ENCODE measurements around the gene TMEM120B. TPM values are rescaled to one million over a fixed set of nuclear protein-coding genes. Genes with fewer than 3 reads are reported as not detected.

The TMEM120B gene
- total RNA-seq, 1 donor from 2014 or later, result 10.3 TPM

DNA sequence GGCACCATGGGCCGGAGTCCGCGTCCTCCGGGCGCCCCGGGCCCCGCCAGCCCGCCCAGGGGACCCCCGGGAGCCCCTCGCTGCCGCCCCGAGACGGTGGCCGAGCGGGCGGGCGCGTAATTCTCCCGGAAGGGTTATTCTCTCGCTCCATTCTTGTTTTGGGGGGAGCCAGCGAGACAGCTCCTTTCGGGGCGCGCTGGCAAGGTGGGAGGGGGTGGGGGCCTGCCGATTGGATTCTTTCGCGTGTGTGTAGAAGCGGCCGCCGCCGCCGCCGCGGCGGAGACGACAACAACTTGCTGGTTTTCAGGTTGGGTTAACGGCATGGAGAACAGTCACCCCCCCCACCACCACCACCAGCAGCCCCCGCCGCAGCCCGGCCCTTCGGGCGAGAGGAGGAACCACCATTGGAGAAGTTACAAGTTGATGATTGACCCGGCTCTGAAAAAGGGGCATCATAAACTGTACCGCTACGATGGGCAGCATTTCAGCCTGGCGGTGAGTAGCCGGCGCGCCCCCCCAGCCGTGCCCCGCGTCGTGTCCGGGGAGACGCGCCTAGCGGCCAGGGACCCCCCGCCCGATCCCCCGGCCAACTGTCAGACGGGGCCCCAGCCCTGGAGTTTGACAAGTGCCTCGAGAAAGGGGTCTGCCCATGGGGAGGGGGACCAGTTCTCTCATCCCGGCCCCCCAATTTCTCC is 92.0 kb downstream of the TMEM120B start:
- Mint-ChIP-seq H3K36me3 (ENCODE audit: low read depth, unreplicated experiment) (peaks cover 30% of the 10 kb centered on the region), H3K4me3 (ENCODE audit: unreplicated experiment) (peak overlapping the region; percentile 96), H3K27ac (ENCODE audit: unreplicated experiment) (peak overlapping the region; percentile 72), H3K9me3 (ENCODE audit: unreplicated experiment) (no peaks in the 10 kb centered on the region), H3K4me1 (ENCODE audit: unreplicated experiment) (peaks cover 25% of the 10 kb centered on the region), H3K27me3 (ENCODE audit: unreplicated experiment) (peaks cover 30% of the 10 kb centered on the region)
- TF ChIP-seq, protein P1, sequence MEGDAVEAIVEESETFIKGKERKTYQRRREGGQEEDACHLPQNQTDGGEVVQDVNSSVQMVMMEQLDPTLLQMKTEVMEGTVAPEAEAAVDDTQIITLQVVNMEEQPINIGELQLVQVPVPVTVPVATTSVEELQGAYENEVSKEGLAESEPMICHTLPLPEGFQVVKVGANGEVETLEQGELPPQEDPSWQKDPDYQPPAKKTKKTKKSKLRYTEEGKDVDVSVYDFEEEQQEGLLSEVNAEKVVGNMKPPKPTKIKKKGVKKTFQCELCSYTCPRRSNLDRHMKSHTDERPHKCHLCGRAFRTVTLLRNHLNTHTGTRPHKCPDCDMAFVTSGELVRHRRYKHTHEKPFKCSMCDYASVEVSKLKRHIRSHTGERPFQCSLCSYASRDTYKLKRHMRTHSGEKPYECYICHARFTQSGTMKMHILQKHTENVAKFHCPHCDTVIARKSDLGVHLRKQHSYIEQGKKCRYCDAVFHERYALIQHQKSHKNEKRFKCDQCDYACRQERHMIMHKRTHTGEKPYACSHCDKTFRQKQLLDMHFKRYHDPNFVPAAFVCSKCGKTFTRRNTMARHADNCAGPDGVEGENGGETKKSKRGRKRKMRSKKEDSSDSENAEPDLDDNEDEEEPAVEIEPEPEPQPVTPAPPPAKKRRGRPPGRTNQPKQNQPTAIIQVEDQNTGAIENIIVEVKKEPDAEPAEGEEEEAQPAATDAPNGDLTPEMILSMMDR (IDR thresholded peaks at IDR 0.05; ENCODE audit: unreplicated experiment), result no peak
- DNase-seq (ENCODE audit: low spot score), result no peak

DNA sequence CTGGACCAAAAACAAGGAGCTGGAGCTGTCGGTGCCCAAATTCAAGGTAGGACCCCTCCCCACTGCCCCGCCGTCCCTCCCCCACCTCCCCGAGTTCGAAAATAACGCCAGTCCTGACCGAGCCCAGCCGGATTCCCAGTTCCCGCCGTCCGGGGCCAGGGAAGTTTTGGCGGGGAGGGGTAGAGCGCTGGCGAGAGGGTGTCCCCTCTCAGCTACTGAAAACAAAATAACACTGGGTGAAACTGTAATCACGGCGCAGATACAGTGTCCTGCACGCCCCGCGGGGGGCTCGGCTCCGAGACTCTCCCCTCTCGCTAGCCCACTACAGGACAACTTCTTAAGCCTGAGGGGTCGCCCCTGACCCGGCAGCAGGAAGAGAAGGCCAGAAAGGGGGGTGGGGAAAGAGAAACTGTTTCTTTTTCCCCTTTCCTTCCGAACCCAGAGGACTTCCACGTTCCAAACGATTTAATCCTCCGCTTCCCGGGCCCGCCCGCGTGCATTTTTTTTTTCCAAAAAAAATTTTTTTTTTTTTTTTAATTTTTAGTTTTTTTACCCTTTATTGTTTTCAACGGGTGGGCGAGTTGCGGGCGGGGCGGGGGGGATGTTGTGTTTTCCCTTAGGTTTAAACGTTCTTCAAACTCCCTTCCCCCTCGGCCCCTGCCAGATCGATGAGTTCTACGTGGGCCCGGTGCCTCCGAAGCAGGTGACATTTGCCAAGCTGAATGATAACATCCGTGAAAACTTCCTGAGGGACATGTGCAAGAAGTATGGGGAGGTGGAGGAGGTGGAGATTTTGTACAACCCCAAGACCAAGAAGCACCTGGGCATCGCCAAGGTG is 92.8 kb downstream of the TMEM120B start:
- Mint-ChIP-seq H3K27me3 (ENCODE audit: unreplicated experiment) (peaks cover 29% of the 10 kb centered on the region), H3K9me3 (ENCODE audit: unreplicated experiment) (no peaks in the 10 kb centered on the region), H3K4me1 (ENCODE audit: unreplicated experiment) (peaks cover 25% of the 10 kb centered on the region), H3K4me3 (ENCODE audit: unreplicated experiment) (peak overlapping the region; percentile 96), H3K27ac (ENCODE audit: unreplicated experiment) (peak overlapping the region; percentile 24), H3K36me3 (ENCODE audit: low read depth, unreplicated experiment) (peaks cover 31% of the 10 kb centered on the region)
- TF ChIP-seq, protein P1 (IDR thresholded peaks at IDR 0.05; ENCODE audit: unreplicated experiment), result no peak
- no peak for DNase-seq (ENCODE audit: low spot score)

DNA sequence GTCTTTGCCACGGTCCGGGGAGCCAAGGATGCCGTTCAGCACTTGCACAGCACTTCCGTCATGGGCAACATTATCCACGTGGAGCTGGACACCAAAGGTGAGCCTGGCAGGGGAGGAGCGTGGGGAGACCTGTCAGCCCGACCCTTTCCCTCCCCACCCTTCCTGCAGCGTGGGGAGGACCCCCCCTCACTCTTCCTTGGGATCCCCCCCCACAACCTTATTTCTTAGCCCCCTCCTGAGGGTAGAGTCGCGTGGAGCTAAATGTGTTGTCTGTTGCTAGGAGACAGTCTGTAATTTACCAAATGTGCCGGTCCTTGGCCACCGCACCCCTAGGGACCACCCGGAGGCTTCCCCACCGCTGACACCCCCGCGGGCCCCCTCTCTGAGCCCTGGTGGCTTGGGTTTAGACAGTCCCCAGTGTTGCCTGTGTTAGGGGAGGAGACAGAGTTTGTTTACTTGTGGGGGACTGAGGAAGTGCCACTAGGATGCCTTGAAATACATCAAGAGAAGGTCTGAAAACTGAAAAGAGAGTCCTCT is 93.5 kb downstream of the TMEM120B start:
- Mint-ChIP-seq H3K4me3 (ENCODE audit: unreplicated experiment) (peak overlapping the region; percentile 92), H3K27ac (ENCODE audit: unreplicated experiment) (peak overlapping the region; percentile 92), H3K4me1 (ENCODE audit: unreplicated experiment) (peaks cover 27% of the 10 kb centered on the region), H3K27me3 (ENCODE audit: unreplicated experiment) (peaks cover 29% of the 10 kb centered on the region), H3K36me3 (ENCODE audit: low read depth, unreplicated experiment) (peaks cover 30% of the 10 kb centered on the region), H3K9me3 (ENCODE audit: unreplicated experiment) (no peaks in the 10 kb centered on the region)
- no peak for DNase-seq (ENCODE audit: low spot score)
- TF ChIP-seq, protein P1 (IDR thresholded peaks at IDR 0.05; ENCODE audit: unreplicated experiment), result no peak

DNA sequence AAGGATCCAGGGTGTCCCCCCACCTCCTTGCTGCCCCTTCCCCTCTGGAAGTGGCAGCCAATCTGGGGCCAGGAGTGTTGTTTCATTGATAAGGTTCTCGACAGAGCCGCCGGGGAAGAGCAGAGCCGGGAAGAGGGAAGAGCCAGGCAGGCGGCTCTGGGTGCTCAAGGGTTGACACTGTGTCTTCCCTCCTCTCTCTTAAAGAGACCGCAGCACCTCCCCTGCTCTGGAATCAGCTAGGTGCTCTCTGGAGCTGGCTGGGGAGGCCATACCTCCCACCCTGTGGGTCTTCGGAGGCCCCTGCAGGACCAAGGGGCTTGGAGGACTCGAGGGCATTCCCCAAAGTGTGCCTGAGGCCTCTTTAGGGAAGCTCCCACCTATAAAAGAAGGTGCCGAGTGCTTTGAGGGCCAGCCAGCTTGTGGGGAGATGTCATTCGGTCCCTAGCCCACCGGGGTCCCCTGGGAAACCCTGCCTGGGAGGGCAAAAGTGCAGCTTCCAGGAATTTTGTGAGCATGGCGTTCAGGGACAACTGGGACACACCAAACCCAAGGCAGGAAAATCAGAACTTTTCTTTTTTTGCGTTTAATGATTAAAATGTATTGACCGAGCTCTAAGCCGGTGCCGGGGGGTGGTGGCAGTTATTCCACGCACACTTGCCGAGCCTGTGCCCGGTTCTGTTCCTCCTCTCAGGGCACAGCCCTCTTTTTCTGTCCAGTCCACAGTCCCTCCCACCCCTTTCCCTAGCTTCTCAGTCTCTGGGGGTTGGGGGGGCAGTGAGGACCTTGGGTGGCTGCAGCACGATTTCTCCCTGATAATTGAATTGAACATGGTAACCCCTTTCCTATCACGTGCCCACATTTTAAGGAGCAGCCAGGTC is 94.2 kb downstream of the TMEM120B start:
- peaks cover 23% of the 10 kb centered on the region for H3K36me3 Mint-ChIP-seq (ENCODE audit: low read depth, unreplicated experiment)
- H3K27me3 Mint-ChIP-seq (ENCODE audit: unreplicated experiment), result peaks cover 22% of the 10 kb centered on the region
- TF ChIP-seq, protein P1 (IDR thresholded peaks at IDR 0.05; ENCODE audit: unreplicated experiment), result no peak
- no peaks in the 10 kb centered on the region for H3K9me3 Mint-ChIP-seq (ENCODE audit: unreplicated experiment)
- H3K27ac Mint-ChIP-seq (ENCODE audit: unreplicated experiment), result peak overlapping the region; percentile 92
- H3K4me1 Mint-ChIP-seq (ENCODE audit: unreplicated experiment), result peaks cover 21% of the 10 kb centered on the region
- H3K4me3 Mint-ChIP-seq (ENCODE audit: unreplicated experiment), result peak overlapping the region; percentile 92
- DNase-seq (ENCODE audit: low spot score), result no peak

All from endothelial cell (in vitro differentiated cells).